Cerebellar cortex (tissue), 1 donor: ENCODE measurements around the gene CSNK1G1.
"Not testable (repeated sequence)": the region's sequence is repeated elsewhere in the genome, so short reads cannot be mapped to it uniquely, and the experiment has no call there.

ENCODE experiments used
- DNase-seq: peaks from one replicate; pipeline ENCODE4 v3.0.0-alpha.2; 2015; ENCODE audit warnings: low spot score

Gene CSNK1G1

GRCh38 chr15:64355944-64356709 lies at the start of gene CSNK1G1:
CSNK1G1 (minus strand) TSS chr15:64356173; CDS start chr15:64300499, 55,674 bp downstream.
- DNase-seq, result peak; percentile 99

- DNase-seq, result no peak
These were observed 44.6 kb upstream of the CSNK1G1 start for GRCh38 chr15:64400583-64400982.

- no peak for DNase-seq
These were observed 42.6 kb upstream of the CSNK1G1 start for GRCh38 chr15:64398575-64398974.

DNA sequence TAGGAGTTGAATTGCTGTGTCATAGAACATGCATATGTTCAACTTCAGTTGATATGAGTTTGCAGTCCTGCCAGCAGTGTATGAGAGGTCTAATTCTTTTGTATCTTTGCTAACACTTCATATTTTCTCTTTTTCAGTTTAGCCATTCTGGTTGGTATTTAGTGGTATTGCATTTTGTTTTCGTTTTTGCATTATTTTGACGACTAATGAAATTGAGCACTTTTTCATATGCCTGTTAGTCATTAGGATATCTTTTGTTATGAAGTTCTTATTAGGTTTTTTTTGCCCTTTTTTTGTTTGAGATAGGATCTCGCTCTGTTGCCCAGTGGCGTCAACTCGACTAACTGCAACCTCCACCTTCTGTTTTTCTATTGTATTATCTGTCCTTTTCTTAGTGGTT lies 40.8 kb upstream of the CSNK1G1 start:
- DNase-seq, result no peak

- DNase-seq, result not testable (repeated sequence)
These were observed 36.5 kb upstream of the CSNK1G1 start for GRCh38 chr15:64392471-64392870.

GRCh38 chr15:64389036-64389435 lies 33.1 kb upstream of the CSNK1G1 start:
- no peak for DNase-seq

DNA sequence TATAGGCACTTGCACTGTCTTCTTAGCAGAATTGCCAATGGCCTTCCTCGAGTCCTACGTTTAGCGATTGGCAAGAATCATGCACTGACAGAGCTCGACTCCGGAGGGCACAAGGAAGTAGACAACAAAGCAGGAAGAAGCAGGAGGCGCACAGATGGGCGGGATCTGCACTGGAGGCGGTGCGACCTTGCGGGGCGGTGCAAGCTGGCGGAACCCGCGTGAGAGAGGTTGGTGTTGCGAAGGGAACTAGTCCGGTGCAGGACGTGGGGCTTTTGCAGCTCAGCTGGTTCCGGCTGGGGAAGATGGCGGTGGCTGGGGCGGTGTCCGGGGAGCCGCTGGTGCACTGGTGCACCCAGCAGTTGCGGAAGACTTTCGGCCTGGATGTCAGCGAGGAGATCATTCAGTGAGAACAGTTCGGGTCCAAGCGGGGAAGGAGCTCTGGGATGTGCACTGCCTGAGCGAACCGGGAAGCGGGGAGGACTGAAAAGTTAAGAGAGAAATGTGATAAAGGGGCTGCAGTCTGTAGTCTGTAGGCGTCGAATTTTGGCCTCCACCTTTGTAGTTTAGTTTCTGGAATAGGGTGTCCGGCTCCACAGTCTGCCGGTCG lies 31.7 kb upstream of the CSNK1G1 start, which contains the start of gene TRIP4:
TSS of gene TRIP4 (plus strand) at position 275 of the 607 bp plus-strand sequence. CDS start at position 303, 28 bp downstream.
- DNase-seq, result peak; percentile 95

- DNase-seq, result no peak
These were observed 30.3 kb upstream of the CSNK1G1 start for GRCh38 chr15:64386291-64386690.

GRCh38 chr15:64383760-64384159 lies 27.8 kb upstream of the CSNK1G1 start:
- no peak for DNase-seq

DNA sequence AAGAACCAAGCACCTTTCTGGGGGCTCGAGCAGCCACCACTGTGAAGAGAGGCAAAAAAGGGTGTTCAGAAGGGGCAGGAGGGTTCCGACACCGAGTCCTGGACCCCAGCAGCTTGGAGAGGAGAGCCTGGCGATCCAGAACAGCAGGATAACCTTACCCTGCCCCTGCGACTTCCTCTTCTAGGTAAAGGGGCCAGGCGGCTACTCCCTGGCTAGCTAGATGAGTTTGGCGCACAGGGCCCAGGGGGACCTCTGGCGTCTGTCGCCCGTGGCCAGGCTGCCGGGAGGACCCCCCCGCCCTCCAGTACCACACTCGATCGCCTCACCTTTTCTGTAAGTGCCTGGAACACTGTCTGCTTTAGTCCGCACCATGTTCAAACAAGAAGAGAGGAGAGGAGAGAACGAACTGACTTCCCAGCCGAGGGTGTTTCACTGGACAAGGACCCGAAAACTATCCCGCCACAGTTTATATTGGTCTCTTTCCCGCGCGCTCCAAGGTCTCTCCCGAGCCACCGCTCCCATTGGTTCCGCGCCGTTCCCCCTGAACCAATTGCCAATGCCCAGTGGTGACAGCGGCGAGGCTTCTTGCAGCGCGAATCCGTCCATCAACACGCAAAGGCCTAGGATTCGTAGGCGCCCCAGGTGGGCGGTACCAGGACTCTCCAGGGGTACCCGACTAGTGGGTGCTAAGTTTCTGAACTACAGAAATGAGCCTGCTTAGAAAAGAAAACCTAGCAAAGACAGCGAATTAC lies 25.2 kb upstream of the CSNK1G1 start, which contains the start of gene PCLAF:
TSS of gene PCLAF (minus strand) at position 442 of the 752 bp plus-strand sequence. CDS start at position 372, 70 bp downstream.
- DNase-seq, result peak; percentile 97

GRCh38 chr15:64380130-64380870 lies 24.3 kb upstream of the CSNK1G1 start:
- DNase-seq, result not testable (repeated sequence)

DNA sequence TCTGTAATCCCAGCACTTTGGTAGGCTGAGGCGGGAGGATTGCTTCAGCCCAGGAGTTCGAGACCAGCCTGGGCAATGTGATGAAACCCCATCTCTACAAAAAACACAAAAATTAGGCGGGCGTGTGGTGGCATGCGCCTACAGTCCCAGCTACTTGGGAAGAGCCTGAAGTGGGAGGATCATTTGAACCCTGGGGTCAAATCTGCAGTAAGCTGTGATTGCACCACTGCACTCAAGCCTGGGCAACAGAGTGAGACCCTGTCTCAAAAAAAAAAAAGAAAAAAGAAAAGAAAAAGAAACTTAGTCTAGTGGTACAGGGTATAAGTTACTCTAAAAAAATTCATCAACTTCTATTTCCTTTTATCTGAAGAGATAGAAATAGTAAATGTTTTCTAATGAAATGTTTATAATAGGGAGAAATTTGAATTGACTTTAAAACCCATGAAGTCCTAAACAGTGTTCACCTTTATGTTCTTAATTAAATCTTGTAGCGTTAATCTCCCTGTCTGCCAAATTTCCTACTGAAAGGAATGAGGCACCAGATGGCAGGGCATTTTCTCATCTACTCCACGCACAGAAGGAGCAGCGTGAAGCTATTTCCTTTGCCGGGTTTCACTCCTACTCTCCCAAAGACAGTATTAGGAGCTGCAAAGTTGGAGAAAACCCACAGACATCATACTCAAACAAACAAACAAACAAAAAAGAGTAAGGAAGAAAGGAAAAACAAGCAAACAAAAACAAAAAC lies 23.4 kb upstream of the CSNK1G1 start:
- peak; percentile 49 for DNase-seq

DNA sequence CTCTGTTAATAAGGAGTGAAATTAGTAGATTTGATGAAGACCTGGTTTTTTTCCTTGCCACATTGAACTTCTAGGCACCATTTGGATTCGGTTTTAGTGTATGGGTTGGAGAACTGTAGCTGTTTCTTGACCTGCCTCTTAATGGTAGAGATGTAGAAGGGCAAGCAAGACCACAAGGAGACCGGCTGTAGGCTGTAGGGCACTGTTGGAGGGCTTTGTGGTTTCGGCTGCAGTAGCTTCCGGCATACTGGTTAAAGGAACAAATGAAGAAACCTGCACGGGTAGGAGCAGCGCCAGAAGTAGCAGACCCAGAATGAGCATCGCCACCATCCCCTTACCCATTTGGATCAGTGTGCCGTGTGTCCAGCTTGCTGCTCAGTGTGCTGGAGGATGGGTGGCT lies 17.4 kb upstream of the CSNK1G1 start:
- DNase-seq, result no peak

DNA sequence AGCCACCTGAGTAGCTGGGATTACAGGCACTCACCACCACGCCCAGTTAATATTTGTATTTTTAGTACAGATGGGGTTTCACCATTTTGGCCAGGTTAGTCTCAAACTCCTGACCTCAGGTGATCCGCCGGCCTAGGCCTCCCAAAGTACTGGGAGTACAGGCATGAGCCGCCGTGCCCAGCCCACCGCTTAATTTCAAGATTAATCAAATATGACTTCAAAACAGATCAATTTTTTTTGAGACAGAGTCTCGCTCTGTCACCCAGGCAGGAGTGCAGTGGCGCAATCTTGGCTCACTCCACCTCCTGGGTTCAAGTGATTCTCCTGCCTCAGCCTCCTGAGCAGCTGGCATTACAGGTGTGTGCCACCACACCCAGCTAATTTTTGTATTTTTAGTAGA lies 15.4 kb upstream of the CSNK1G1 start:
- not testable (repeated sequence) for DNase-seq

- DNase-seq, result no peak
These were observed 13.2 kb upstream of the CSNK1G1 start for GRCh38 chr15:64369078-64369607.

DNA sequence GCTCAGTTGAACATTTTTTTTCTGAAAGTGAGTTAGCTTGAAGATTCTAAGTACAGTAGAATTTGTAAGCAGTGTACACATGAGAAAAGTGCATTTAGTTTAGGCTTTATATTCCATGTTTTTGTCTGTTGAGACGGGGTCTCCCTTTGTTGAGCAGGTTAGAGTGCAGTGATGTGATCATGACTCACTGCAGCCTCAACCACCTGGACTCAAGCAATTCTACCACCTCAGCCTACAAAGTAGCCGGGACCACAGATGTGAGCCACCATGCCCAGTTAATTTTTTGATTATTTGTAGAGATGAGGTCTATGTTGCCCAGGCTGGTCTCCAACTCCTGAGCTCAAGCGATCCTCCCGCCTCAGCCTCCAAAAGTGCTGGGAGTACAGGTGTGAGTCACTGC lies 5.3 kb upstream of the CSNK1G1 start:
- no peak for DNase-seq

GRCh38 chr15:64356710-64357040 lies 702 bp upstream of the CSNK1G1 start:
- no peak for DNase-seq

DNA sequence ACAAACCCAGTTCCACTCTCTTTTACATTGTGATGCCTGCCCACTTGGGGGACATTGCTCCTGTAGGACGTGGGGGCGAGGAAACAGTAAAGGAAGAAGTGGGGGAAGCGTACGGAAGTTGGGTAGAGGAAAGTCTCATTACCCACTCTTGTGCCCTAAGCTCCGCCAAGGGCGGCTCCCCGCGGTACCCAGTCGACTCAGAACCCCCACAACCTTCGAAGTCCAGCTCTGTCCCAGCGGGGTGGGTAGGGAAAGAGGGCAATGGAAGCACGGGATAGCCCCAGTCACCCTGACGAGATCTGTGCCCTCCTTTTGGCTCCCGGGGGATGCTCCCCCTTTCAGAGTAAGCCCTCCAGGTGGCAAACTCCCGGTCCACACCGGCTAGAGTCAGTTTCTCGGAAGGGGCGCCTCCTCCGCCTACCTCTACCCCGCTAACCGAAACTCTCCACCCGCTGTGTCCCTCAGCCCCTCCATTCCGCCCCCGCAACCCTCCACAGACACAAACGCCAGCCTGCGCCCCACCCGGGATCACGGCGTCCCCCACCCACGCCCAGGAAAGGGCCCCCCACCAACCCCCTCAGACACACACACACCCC lies 527 bp downstream of the CSNK1G1 start:
- DNase-seq, result peak; percentile 18

DNA sequence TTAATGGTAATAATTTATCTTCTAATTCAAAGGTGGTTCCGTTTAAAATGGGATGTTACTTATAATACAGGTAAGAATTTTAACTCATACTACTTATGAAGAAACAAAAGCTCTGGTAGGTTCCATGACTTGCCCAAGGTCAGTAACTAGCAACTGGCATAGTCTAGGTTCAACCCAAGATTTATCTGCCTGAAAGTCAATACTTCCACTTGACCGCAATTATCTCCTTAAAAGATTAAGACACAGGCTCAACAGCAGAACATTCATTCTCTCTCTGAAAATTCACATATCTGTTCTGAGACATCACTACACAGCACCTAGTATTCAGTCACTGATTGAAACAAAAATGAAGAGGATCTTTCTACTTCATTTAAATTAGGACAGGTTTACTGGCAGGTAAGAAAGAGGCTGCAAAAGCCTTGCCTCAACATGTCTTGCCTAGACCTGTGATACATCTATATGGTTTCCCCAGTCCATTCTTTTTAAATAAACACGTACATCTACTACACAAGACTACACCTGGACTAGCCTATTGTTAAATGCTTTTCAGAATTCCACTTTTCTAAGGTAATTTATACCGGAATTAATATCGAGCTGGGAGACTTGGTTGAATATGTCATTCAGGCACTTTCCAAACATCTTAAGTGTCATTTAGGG lies 1.2 kb downstream of the CSNK1G1 start:
- no peak for DNase-seq

- DNase-seq, result no peak
These were observed 4.7 kb downstream of the CSNK1G1 start for GRCh38 chr15:64351265-64351664.
